Stimulated activated CD4-positive, alpha-beta T cell treated with anti-CD3 and anti-CD28 coated beads, Interleukin-1b, Interleukin-23, amount 100 ng/mL, for 24 hours (primary cell): Measurements from ENCODE around the gene PHLDB3.
"Not testable (repeated sequence)": the region's sequence is repeated elsewhere in the genome, so short reads cannot be mapped to it uniquely, and the experiment has no call there.

Experiments
- DNase-seq, 4 experiments: peaks; one replicate each; pipeline ENCODE4 v3.0.0-alpha.2; 2020; ENCODE audit warnings: low read depth in 4 of 4, low spot score in 1 of 4

The PHLDB3 gene

GRCh38 chr19:43446746-43447489, 57.6 kb downstream of the PHLDB3 start:
- peak; percentile 58 to 68 (median 62) for DNase-seq

- DNase-seq = no peak
Observed at GRCh38 chr19:43445426-43445825, 59.1 kb downstream of the PHLDB3 start.

GRCh38 chr19:43444531-43445287, 59.8 kb downstream of the PHLDB3 start:
- no peak for DNase-seq

GRCh38 chr19:43444091-43444490, 60.5 kb downstream of the PHLDB3 start:
- DNase-seq = not testable (repeated sequence)

- no peak for DNase-seq
Observed at GRCh38 chr19:43441716-43442115, 62.8 kb downstream of the PHLDB3 start.

DNA sequence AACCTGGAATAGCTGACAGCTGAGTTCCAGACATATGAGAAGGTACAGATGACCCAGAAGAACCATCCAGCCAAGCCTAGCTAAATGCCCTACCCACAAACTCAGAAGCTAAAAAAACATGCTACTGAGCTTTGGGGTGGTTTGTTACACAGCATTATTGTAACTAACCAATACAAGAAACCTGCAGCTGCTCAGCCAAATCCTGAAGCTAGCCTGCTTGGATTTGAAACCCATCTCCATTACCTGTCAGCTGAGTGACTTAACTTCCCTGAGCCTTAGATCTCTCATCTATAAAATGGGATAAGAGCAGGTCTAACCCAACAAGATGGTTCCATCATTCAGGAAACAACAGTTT, 64.9 kb downstream of the PHLDB3 start:
- DNase-seq = no peak

DNA sequence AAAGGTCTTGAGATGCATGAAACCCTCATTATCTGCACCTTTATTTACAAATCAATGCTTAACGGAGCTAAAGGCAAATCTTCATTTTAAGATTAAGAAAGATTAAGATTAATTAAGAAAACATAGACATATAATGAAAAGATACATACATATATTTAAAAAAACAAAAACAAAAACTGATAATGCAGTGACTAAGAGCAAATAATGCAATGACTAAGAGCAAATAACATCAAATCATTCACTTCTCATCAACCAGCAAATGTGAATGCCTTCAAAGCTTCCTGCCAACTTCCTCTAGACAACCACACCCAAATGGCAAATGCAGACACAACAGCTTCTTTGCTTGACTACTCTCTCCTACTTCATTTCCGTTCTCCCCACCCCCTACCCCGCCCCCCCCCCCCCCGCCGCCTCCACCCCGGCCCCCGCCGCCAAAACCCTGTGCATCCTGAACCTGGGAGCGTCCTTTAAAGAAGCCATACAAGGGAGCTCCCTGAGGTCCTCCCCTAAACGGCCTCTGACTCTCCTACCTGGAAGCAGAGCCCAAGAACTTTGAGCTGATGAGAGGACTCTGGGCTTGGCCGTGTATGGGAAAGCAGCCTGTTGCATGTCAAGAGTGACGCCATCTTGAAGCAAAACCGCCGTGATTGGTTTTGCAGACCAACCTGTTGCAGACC, 65.4 kb downstream of the PHLDB3 start:
- DNase-seq = no peak

DNA sequence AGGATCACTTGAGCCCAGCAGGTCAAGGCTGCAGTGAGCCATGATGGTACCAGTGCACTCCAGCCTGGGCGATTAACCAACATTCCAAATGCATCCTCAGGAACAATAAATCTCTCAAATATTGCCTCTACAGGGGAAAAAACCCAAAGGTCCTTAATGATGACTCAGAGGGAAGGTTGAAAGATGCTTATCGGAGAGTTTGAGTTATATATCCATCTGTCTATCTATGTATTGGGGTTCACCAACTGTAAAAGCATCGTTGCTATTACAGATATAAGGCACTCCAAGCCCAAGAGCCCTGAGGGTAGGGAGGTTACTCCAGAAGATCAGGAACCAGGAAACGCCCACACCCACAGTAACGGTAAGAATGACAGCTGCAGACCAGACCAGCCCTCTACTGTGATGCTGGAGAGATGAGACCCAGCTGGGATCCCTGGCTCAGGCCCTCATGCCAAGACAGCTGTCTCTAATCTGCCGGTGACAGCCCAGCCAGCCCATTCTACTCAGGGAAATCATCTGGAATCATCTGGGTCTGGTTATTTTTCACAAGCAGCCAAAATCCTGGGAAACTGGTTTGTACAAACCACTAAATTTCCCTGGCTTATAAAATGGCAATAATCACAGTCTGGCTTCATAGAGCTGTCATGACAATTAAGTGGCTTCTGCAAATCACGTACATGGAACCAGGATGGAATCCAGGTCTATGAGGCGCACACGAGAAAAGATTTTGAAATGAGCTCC, 66.1 kb downstream of the PHLDB3 start:
- DNase-seq = no peak

DNA sequence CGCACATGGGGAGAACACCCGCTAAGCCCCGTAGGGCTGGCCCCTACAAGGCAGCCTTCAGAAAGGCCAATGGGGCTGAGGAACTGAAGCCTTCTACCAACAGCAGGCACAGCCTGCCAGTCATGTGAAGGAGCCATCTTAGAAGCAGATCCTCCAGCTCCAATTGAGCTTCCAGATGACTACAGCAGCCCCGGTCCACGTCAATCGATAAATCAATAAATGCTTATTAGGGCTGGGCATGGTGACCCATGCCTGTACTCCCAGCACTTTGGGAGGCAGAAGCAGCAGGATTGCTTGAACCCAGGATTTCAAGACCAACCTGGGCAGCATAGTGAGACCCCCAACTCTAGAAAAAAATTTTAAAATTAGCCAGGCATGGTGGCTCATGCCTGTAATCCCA, 66.8 kb downstream of the PHLDB3 start:
- DNase-seq = no peak

DNA sequence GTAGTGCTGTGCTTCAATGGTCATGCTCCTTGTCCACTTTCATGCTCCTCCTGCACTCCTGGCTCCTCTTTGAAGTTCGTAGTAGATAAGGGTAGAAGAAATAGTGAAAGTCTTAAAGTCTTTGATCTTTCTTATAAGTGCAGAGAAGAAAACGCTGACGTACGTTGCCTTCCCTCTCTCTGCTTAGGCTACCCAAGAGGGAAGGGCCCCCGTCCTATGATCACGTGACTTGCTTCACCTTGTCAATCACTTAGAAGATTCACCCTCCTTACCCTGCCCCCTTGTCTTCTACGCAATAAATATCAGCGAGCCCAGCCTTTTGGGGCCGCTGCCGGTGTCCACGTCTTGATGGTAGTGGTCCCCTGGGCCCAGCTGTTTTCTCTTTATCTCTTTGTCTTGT, 67.3 kb downstream of the PHLDB3 start:
- DNase-seq = not testable (repeated sequence)

- no peak for DNase-seq
Observed at GRCh38 chr19:43435775-43436174, 68.8 kb downstream of the PHLDB3 start.

DNA sequence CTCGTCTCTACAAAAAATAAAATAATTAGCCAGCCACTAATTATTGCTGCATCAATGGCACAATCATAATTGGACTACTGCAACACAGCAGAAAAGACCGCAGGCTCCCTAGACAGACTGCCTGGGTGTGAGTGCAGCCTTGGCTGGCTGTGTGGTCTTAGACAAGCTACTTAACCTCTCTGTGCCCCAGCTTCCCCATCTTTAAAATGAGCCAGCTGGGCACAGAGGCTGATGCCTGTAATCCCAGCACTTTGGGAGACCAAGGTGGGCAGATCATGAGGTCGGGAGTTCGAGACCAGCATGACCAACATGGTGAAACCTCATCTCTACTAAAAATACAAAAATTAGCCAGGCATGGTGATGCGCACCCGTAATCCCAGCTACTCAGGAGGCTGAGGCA, 70.9 kb downstream of the PHLDB3 start:
- no peak for DNase-seq

DNA sequence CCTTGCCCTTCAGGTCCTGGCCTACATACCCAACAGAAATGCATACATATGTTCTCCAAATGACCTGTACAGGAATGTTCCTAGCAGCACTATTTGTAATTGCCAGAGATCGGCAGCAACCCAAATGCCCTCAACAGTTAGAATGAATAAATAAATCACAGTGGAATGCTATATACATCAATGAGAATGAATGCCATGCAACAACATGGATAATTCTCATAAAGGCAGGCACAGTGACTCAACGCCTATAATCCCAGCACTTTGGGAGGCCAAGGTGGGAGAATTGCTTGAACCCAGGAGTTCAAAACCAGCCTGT, 71.2 kb downstream of the PHLDB3 start:
- DNase-seq = no peak

DNA sequence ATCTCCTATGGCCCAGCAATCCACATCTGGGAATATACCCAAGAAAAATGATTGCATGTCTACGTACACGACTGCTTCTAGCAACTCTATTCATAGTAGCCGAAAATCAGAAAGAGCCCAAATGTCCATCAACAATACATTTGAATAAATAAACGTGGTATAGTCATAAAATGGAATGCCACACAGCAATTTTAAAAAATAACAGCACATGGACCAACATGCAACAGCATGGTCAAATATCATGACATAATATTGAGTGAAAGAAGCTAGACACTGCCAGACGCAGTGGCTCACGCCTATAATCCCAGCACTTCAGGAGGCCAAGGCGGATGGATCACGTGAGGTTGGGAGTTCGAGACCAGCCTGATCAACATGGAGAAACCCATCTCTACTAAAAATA, 73.6 kb downstream of the PHLDB3 start:
- DNase-seq = no peak

DNA sequence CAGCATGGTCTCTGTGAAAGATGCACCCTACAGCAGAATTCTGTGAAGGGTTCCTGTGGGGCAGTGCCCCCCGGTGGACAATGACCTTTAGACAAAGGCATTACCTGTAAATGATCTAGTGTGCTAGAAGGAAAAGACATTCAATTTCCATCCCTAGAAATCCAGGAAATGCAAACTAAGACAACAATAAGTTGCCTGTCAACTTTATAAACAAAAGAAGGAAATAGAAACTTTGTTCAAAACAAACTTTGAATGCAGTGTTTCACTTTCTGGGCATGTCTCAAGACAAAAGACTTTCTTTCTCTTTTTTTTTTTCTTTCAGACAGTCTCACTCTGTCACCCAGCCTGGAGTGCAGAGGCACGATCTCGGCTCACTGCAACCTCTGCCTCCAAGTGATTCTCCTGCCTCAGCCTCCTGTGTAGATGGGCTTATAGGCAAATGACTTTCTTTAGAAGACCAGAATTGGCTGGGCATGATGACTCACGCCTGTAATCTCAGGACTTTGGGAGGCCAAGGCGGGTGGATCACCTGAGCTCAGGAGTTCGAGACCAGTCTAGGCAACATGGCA, 74.3 kb downstream of the PHLDB3 start:
- DNase-seq = no peak

DNA sequence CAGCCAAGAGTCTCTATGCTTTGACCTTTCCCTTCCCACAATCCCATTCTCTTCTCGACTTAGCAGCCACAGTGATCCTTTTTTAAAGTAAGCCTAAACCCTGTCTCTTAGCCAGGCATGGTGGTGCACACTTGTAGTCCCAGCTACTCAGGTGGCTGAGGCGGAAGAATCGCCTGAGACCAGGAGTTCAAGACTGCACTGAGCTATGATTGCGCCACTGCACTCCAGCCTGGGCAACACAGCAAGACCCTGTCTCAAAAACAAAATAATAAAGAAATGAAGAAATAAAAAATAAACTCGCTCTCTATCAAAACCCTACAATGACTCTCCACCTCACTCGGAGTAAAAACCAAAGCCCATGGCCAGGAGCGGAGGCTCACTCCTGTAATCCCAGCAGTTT, 75.2 kb downstream of the PHLDB3 start:
- DNase-seq = no peak

- DNase-seq = no peak
Observed at GRCh38 chr19:43425567-43426392, 78.8 kb downstream of the PHLDB3 start.
